DOHH2 (cell line): Measurements from ENCODE around the gene ST3GAL5.

Experiments used
- EZH2phosphoT487 ChIP-seq: fragments of 200-600 bp; sonication (generic); IDR thresholded peaks from 2 replicates; pipeline ENCODE4 v1.6.1; 2017; ENCODE audit warnings: borderline replicate concordance, mild to moderate bottlenecking, antibody characterized with exemption, low read length, moderate library complexity, mixed read lengths
- TF ChIP-seq, protein P1 (sequence below): fragments of 200-600 bp; sonication (generic); IDR thresholded peaks from one replicate; pipeline ENCODE4 v1.5.1; 2014; ENCODE audit warnings: antibody characterized with exemption, mild to moderate bottlenecking, low read depth, low read length; ENCODE audit not compliant: poor library complexity, severe bottlenecking

DNA sequence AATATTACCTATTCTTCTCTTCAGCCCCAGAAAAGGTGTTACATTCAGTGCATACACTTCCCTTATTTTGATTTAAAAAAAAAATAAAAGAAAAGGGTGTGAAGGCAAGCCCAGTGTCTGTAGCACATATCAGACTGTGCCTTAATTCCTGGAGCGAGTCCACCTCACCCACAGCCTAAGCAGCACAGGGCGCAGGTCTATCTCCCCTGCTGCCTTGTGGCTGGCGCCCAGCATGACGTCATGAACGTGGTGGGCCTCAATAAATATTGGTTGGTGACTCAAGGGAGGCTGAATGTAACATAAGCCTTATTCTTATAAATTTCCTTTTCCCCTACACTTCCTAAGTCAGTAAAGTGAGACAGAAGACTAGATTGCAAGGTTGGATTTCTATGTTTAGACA, 26.4 kb downstream of the ST3GAL5 start:
- TF ChIP-seq, protein P1, sequence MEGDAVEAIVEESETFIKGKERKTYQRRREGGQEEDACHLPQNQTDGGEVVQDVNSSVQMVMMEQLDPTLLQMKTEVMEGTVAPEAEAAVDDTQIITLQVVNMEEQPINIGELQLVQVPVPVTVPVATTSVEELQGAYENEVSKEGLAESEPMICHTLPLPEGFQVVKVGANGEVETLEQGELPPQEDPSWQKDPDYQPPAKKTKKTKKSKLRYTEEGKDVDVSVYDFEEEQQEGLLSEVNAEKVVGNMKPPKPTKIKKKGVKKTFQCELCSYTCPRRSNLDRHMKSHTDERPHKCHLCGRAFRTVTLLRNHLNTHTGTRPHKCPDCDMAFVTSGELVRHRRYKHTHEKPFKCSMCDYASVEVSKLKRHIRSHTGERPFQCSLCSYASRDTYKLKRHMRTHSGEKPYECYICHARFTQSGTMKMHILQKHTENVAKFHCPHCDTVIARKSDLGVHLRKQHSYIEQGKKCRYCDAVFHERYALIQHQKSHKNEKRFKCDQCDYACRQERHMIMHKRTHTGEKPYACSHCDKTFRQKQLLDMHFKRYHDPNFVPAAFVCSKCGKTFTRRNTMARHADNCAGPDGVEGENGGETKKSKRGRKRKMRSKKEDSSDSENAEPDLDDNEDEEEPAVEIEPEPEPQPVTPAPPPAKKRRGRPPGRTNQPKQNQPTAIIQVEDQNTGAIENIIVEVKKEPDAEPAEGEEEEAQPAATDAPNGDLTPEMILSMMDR = no peak
- TF ChIP-seq EZH2phosphoT487 = no peak
